SK-N-SH (cell line): Measurements from ENCODE around the gene MMP24OS. TPM values are rescaled to one million over a fixed set of nuclear protein-coding genes. Genes with fewer than 3 reads are reported as not detected.

Source experiments
- CTCF ChIA-PET: fragments of 300-600, 350-600 bp; formaldehyde crosslinking; extraction: SDS; loops from one replicate; lab custom pipeline; 2021; lab: Yijun Ruan, JAX
- POLR2A ChIA-PET: fragments of 350-600 bp; sonication (Branson Sonifier 250); formaldehyde crosslinking; extraction: SDS; loops from one replicate; lab custom pipeline; 2020; ENCODE audit warnings: antibody characterized with exemption, inconsistent platforms; lab: Yijun Ruan, JAX
- DNase-seq: peaks from one replicate; pipeline ENCODE4 v3.0.0; 2012
- H2AFZ ChIP-seq: fragments of 200-600 bp; sonication (generic); 2 replicates; pipeline ENCODE4 v1.8.1; 2016; ENCODE audit warnings: antibody characterized with exemption, mild to moderate bottlenecking, low read depth
- H3F3A ChIP-seq: fragments of 200-600 bp; sonication (generic); replicated peaks from 2 replicates; pipeline ENCODE3; 2016; ENCODE audit warnings: antibody characterized with exemption, mild to moderate bottlenecking; ENCODE audit not compliant: insufficient read depth
- H3K27ac ChIP-seq, 2 experiments: fragments of 200-500 bp in 1 of 2; fragments of 200-600 bp in 1 of 2; sonication (Bioruptor generic) in 1 of 2; sonication (generic), shearing (Covaris generic) in 1 of 2; 2 replicates each; pipeline versions ENCODE4 v1.5.1 to v1.6.1; 2014 to 2016; ENCODE audit warnings: low read depth in 2 of 2, inconsistent platforms in 1 of 2, low read length in 1 of 2, mild to moderate bottlenecking in 1 of 2, mixed read lengths in 1 of 2
- H3K27me3 ChIP-seq: fragments of 200-600 bp; sonication (generic), shearing (Covaris generic); 2 replicates; pipeline ENCODE4 v1.6.1; 2016; ENCODE audit warnings: mixed run types; ENCODE audit not compliant: insufficient read depth
- H3K36me3 ChIP-seq, 2 experiments: fragments of 200-500 bp in 1 of 2; fragments of 200-600 bp in 1 of 2; sonication (Bioruptor generic) in 1 of 2; sonication (generic) in 1 of 2; replicated peaks in 1 of 2; 2 replicates each; pipeline versions ENCODE3 to v1.5.1; 2014 to 2016; ENCODE audit warnings: low read length in 1 of 2, mild to moderate bottlenecking in 1 of 2; ENCODE audit not compliant: insufficient read depth in 2 of 2, control insufficient read depth in 1 of 2
- H3K4me1 ChIP-seq, 2 experiments: fragments of 200-500 bp in 1 of 2; fragments of 200-600 bp in 1 of 2; sonication (Bioruptor generic) in 1 of 2; sonication (generic), shearing (Covaris generic) in 1 of 2; 2 replicates each; pipeline versions ENCODE4 v1.5.1 to v1.6.1; 2014 to 2016; ENCODE audit warnings: low read depth in 1 of 2, low read length in 1 of 2, mixed run types in 1 of 2; ENCODE audit not compliant: insufficient read depth in 2 of 2, control insufficient read depth in 1 of 2
- H3K4me2 ChIP-seq: fragments of 200-600 bp; sonication (generic), shearing (Covaris generic); 2 replicates; pipeline ENCODE4 v1.6.1; 2017; ENCODE audit warnings: mixed run types
- H3K4me3 ChIP-seq, 2 experiments: fragments of 200-500 bp in 1 of 2; fragments of 200-600 bp in 1 of 2; sonication (Bioruptor generic) in 1 of 2; sonication (generic), shearing (Covaris generic) in 1 of 2; 2 replicates each; pipeline versions ENCODE4 v1.5.1 to v1.8.1; 2014 to 2016; ENCODE audit warnings: low read depth in 2 of 2, inconsistent platforms in 1 of 2, low read length in 1 of 2, mild to moderate bottlenecking in 1 of 2, mixed read lengths in 1 of 2, moderate library complexity in 1 of 2
- H3K79me2 ChIP-seq: fragments of 200-600 bp; sonication (generic); 2 replicates; pipeline ENCODE4 v1.8.1; 2017; ENCODE audit warnings: mild to moderate bottlenecking; ENCODE audit not compliant: insufficient read depth
- H3K9ac ChIP-seq: fragments of 200-600 bp; sonication (generic); 2 replicates; pipeline ENCODE4 v1.6.1; 2017; ENCODE audit warnings: mixed run types
- H3K9me2 ChIP-seq: fragments of 200-600 bp; sonication (generic); 2 replicates; pipeline ENCODE4 v1.6.1; 2017; ENCODE audit warnings: mixed run types
- H3K9me3 ChIP-seq: fragments of 200-600 bp; sonication (generic); 2 replicates; pipeline ENCODE4 v1.6.1; 2017; ENCODE audit warnings: mixed run types, mild to moderate bottlenecking, moderate library complexity
- H4K20me1 ChIP-seq: fragments of 200-600 bp; sonication (generic); 2 replicates; pipeline ENCODE4 v1.6.1; 2017; ENCODE audit warnings: mild to moderate bottlenecking, mixed run types; ENCODE audit not compliant: insufficient read depth
- EP300 ChIP-seq, 2 experiments: IDR thresholded peaks; 2 replicates each; pipeline versions ENCODE4 v1.4.0 to v1.6.1; 2012; ENCODE audit warnings: borderline replicate concordance in 1 of 2, low read depth in 1 of 2, low read length in 1 of 2
- EZH2phosphoT487 ChIP-seq: fragments of 200-600 bp; sonication (generic); IDR thresholded peaks from 2 replicates; pipeline ENCODE4 v1.6.1; 2017; ENCODE audit warnings: low read depth, mixed run types, mild to moderate bottlenecking, antibody characterized with exemption, moderate library complexity, borderline replicate concordance
- FOSL2 ChIP-seq: IDR thresholded peaks from 2 replicates; pipeline ENCODE4 v1.4.0; 2012; ENCODE audit warnings: low read depth, mild to moderate bottlenecking, moderate library complexity, borderline replicate concordance
- IRF3 ChIP-seq: fragments of 150-350 bp; IDR thresholded peaks from 2 replicates; pipeline ENCODE4 v1.6.1; 2016; ENCODE audit warnings: mild to moderate bottlenecking, low read depth, low read length
- NFIC ChIP-seq: IDR thresholded peaks from 2 replicates; pipeline ENCODE4 v1.4.0; 2012; ENCODE audit warnings: borderline replicate concordance
- RCOR1 ChIP-seq: fragments of 150-350 bp; IDR thresholded peaks from 2 replicates; pipeline ENCODE4 v1.6.1; 2017; ENCODE audit warnings: antibody characterized with exemption, low read length
- RFX5 ChIP-seq: IDR thresholded peaks from 2 replicates; pipeline ENCODE4 v1.6.1; 2012; ENCODE audit warnings: mild to moderate bottlenecking, improper control_type of control experiment, low read length
- RXRA ChIP-seq: IDR thresholded peaks from 2 replicates; pipeline ENCODE4 v1.4.0; 2012; ENCODE audit warnings: low read depth, mild to moderate bottlenecking, borderline replicate concordance
- SIN3A ChIP-seq: IDR thresholded peaks from 2 replicates; pipeline ENCODE4 v1.6.1; 2012; ENCODE audit warnings: low read depth, mild to moderate bottlenecking, low read length, moderate library complexity, borderline replicate concordance
- SMC3 ChIP-seq: IDR thresholded peaks from 2 replicates; pipeline ENCODE4 v1.6.1; 2012; ENCODE audit warnings: low read depth, low read length, improper control_type of control experiment
- TAF1 ChIP-seq: IDR thresholded peaks from 2 replicates; pipeline ENCODE4 v1.6.1; 2012; ENCODE audit warnings: low read depth, mild to moderate bottlenecking, low read length, moderate library complexity, borderline replicate concordance
- TCF12 ChIP-seq: IDR thresholded peaks from 2 replicates; pipeline ENCODE4 v1.4.0; 2012
- TEAD4 ChIP-seq: IDR thresholded peaks from 2 replicates; pipeline ENCODE4 v1.4.0; 2012; ENCODE audit warnings: mild to moderate bottlenecking, borderline replicate concordance; ENCODE audit not compliant: insufficient read depth
- ZBTB33 ChIP-seq: IDR thresholded peaks from 2 replicates; pipeline ENCODE4 v1.4.0; 2012; ENCODE audit warnings: low read depth, borderline replicate concordance
- WGBS: methylation state at CpG from one replicate; pipeline ENCODE4 v1.1.6; 2017; ENCODE audit warnings: low lambda C conversion rate; 5-methylcytosine and 5-hydroxymethylcytosine counted together
- polyA plus RNA-seq, 3 experiments: library from polyadenylated mRNA; depleted of rRNA; stranded (reverse); fragments of >200 nt; gene quantifications; 2 replicates each; pipeline ENCODE4 v1.2.3, GENCODE V29; 2012
- TF ChIP-seq, protein P1 (sequence below): fragments of 200-600 bp; sonication (generic); IDR thresholded peaks from 2 replicates; pipeline ENCODE4 v1.6.1; 2017; ENCODE audit warnings: antibody characterized with exemption, mild to moderate bottlenecking, moderate library complexity
- TF ChIP-seq, protein P2 (sequence below): IDR thresholded peaks from 2 replicates; pipeline ENCODE4 v1.4.0; 2012; ENCODE audit warnings: low read depth, borderline replicate concordance
- TF ChIP-seq, protein P3 (sequence below): IDR thresholded peaks from 2 replicates; pipeline ENCODE4; 2012

Gene MMP24OS
- polyA plus RNA-seq, 1 of the 3 experiments (the other 2 are of a cell fraction), result 53.1 TPM

DNA sequence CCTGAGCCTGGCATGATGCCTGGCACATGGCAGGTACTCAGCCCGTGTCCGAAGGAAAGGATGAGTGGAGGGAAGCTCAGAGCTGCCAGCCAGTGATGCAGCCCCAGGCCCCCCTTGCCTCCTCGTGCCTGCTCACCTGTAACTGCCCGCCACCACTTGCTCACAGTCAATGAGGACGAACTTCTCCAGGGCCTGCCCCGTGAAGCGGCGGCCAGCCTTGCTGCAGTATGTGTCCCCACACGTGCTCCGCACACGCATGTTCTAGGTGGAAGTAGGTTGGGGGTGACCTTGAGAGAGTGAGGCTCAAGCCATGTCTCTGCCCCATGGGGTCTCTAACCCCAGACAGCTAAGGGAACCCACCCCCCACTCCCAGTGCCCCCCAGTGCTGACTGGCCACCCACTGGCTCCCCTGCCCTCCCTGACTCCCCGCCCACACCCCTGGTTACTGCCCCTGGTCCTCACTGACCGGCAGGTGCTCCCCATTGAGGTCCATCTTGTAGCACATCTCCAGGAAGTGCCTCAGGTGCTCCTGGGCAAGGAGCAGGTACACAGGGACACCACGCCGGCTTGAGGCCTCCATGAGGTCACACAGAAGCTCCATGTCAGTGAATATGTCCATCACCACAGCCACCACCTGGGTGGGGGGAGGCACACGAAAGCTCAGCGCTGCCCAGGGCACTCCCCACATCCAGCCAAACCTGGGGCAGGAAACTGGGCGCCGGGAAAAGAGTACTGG, 10.6 kb upstream of the MMP24OS start:
- POLR2A ChIA-PET, result interaction anchor here (1.1 kb wide), 1 partner anchor 11 kb away, joined by 3 read pairs; the partner anchor contains the start of gene MMP24OS
- Histone ChIP-seq H3K9me2 (no peaks in the 10 kb centered on the region), H3K79me2 (peaks cover 10% of the 10 kb centered on the region), H3F3A (no peaks in the 10 kb centered on the region), H3K27me3 (no peaks in the 10 kb centered on the region), H3K9ac (no peak overlapping the region), H3K36me3 (no peaks in the 10 kb centered on the region), H3K9me3 (no peaks in the 10 kb centered on the region), H3K4me1 (peaks cover 0 to 23% of the 10 kb centered on the region in 2 experiments; a peak in 3 of 4 replicates), H3K27ac (no peak overlapping the region), H4K20me1 (no peaks in the 10 kb centered on the region), H3K4me3 (no peak overlapping the region), H3K4me2 (no peak overlapping the region), H2AFZ (no peak overlapping the region)
- WGBS, result 82% methylated on average over 12 of the region's 19 CpGs
- CTCF ChIA-PET, result interaction anchor here (1.1 to 3.3 kb wide), 2 partner anchors 16 to 192 kb away, joined by 3 to 28 read pairs; no protein-coding TSS in a partner anchor
- no peak for TF ChIP-seq TEAD4
- no peak for TF ChIP-seq EP300 (IDR thresholded peaks at IDR 0.05; ENCODE audit: borderline replicate concordance in 1 of 2, low read depth in 1 of 2, low read length in 1 of 2)
- TF ChIP-seq, protein P1, sequence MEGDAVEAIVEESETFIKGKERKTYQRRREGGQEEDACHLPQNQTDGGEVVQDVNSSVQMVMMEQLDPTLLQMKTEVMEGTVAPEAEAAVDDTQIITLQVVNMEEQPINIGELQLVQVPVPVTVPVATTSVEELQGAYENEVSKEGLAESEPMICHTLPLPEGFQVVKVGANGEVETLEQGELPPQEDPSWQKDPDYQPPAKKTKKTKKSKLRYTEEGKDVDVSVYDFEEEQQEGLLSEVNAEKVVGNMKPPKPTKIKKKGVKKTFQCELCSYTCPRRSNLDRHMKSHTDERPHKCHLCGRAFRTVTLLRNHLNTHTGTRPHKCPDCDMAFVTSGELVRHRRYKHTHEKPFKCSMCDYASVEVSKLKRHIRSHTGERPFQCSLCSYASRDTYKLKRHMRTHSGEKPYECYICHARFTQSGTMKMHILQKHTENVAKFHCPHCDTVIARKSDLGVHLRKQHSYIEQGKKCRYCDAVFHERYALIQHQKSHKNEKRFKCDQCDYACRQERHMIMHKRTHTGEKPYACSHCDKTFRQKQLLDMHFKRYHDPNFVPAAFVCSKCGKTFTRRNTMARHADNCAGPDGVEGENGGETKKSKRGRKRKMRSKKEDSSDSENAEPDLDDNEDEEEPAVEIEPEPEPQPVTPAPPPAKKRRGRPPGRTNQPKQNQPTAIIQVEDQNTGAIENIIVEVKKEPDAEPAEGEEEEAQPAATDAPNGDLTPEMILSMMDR, result no peak
- TF ChIP-seq RXRA, result no peak
- TF ChIP-seq SMC3, result no peak
- TF ChIP-seq EZH2phosphoT487, result no peak
- TF ChIP-seq RFX5, result no peak
- TF ChIP-seq ZBTB33, result no peak
- DNase-seq, result no peak

DNA sequence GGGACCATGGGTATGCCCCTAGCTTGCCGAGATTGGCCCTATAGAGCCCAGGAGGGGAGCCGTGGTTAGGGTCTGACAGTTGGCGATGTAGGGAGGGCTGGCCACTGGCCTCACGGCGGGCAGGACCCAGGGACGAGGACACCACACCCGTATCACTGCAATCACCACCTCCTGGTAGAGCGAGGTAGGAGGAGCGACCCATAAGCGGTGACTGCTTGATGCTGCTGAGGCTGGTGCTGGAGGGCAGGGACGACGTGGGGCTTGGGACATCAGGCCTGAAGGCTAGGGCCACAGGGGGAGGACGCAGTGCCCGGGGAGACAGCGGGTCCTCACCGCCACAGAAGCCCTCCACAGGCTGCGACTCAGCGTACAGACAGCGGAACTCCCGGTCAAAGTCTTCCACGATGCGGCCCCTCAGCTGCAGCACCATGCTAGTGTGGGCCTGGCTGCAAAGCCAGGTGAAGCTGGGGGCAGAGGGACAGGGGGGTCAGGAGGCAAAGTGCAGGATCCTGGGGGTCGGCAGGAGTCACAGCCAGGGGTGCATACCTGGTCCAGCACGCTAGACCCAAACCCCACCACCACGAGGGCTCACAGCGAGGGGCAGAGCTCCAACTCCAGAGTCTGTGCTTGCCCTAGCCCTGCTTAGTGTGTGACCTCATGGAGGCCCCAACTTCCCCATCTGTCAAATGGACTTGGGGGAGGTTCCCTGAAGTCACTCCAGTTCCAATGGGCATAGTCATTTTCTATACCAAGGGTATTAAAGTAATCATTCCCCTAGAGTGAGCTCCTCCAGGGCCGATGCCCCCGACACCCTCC, 9.8 kb upstream of the MMP24OS start:
- Histone ChIP-seq H3K79me2 (peaks cover 18% of the 10 kb centered on the region), H3K9me2 (no peaks in the 10 kb centered on the region), H3K4me1 (peaks cover 0 to 26% of the 10 kb centered on the region in 2 experiments; a peak in 3 of 4 replicates), H4K20me1 (no peaks in the 10 kb centered on the region), H3K9me3 (no peaks in the 10 kb centered on the region), H3K4me2 (no peak overlapping the region), H2AFZ (no peak overlapping the region), H3F3A (no peaks in the 10 kb centered on the region), H3K9ac (no peak overlapping the region), H3K27ac (no peak overlapping the region), H3K27me3 (no peaks in the 10 kb centered on the region), H3K4me3 (no peak overlapping the region), H3K36me3 (no peaks in the 10 kb centered on the region)
- 89% methylated on average over 7 of the region's 28 CpGs for WGBS
- no peak for DNase-seq
- CTCF ChIA-PET, result interaction anchor here (1.1 to 1.2 kb wide), 2 partner anchors 143 to 191 kb away, joined by 3 read pairs; no protein-coding TSS in a partner anchor
- POLR2A ChIA-PET, result no interaction called here
- no peak for TF ChIP-seq FOSL2
- TF ChIP-seq EP300 (IDR thresholded peaks at IDR 0.05; ENCODE audit: borderline replicate concordance in 1 of 2, low read depth in 1 of 2, low read length in 1 of 2), result no peak
- TF ChIP-seq, protein P2, sequence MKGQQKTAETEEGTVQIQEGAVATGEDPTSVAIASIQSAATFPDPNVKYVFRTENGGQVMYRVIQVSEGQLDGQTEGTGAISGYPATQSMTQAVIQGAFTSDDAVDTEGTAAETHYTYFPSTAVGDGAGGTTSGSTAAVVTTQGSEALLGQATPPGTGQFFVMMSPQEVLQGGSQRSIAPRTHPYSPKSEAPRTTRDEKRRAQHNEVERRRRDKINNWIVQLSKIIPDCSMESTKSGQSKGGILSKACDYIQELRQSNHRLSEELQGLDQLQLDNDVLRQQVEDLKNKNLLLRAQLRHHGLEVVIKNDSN, result no peak
- no peak for TF ChIP-seq TAF1
- TF ChIP-seq SIN3A, result no peak
- TF ChIP-seq IRF3, result no peak
- no peak for TF ChIP-seq NFIC
- TF ChIP-seq TCF12, result no peak
- TF ChIP-seq, protein P3, sequence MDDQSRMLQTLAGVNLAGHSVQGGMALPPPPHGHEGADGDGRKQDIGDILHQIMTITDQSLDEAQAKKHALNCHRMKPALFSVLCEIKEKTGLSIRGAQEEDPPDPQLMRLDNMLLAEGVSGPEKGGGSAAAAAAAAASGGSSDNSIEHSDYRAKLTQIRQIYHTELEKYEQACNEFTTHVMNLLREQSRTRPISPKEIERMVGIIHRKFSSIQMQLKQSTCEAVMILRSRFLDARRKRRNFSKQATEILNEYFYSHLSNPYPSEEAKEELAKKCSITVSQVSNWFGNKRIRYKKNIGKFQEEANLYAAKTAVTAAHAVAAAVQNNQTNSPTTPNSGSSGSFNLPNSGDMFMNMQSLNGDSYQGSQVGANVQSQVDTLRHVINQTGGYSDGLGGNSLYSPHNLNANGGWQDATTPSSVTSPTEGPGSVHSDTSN, result no peak
- no peak for TF ChIP-seq RCOR1
